ENCODE results near the gene ICAM5.

ICAM5 gene

DNA sequence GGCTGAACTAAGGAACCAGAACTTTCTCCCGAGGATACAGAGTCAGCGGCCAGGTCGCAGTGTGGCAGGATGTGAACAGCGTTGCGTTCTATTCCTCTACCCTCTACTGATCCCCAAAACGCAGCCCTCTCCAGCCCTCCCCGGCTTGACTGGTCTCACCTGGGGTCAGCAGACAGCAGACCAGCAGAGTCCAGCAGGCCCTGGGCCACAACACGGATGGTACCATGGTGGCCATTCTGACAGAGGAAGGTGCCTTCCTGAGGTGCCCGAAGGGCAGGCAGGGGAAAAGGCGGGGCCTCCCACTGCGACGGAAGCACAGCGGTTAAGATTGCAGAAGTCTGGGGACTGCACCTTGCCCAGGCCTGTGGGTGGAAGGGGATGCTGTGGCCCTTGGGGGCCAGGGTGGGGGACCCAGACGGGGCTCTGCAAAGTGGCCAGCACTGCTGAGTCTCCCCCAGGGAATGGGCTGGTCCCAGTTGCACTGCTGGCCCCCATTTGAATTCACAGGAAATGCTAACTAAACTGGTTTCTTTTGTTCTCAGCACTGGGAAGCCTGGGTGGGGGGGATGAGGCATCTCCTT is 49.7 kb downstream of the ICAM5 start, which contains the start of gene ICAM3:
Gene ICAM3, minus strand, starts transcription at position 245 of the 581 bp plus-strand sequence. Its CDS starts 10 bp downstream, at position 235.
- TF ChIP-seq SPI1 (IDR thresholded peaks at IDR 0.05; ENCODE audit: low read depth, low read length) (peak; percentile 65), PAX5 (IDR thresholded peaks at IDR 0.05; ENCODE audit: insufficient read depth, low read length, severe bottlenecking) (no peak), TAF1 (IDR thresholded peaks at IDR 0.05; ENCODE audit: low read depth, low read length) (no peak; the same call in 1 of the 2 replicates), POLR2AphosphoS5 (IDR thresholded peaks at IDR 0.05; ENCODE audit: low read depth, low read length) (no peak), POLR2A (IDR thresholded peaks at IDR 0.05; ENCODE audit: low read depth, low read length) (peak; percentile 37; the same call in 1 of the 2 replicates), POU2F2 (IDR thresholded peaks at IDR 0.05; ENCODE audit: low read depth, low read length) (no peak)
- FAIRE-seq = peak; percentile 94
- DNase-seq (ENCODE audit: insufficient read length, low spot score) = peak; percentile 72

DNA sequence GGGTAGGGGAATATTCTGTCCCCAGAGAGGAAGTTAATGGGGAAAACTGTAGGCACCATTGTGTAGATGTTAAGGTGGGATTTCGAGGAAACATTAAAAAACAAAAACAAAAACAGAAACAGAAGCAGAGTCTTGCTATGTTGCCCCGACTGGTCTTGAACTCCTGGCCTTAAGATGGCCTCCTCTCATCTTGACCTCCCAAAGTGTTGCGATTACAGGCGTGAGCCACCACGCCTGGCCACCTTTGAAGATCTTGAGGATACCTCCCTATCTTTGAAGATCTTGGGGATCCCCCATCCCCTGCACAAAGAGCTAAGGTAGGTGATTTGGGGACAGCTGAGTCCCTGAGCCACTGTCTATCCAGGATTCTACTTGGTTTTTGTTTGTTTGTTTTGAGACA is 50.2 kb downstream of the ICAM5 start:
- TF ChIP-seq SPI1 (IDR thresholded peaks at IDR 0.05; ENCODE audit: low read depth, low read length) (no peak), TAF1 (IDR thresholded peaks at IDR 0.05; ENCODE audit: low read depth, low read length) (no peak), POLR2A (IDR thresholded peaks at IDR 0.05; ENCODE audit: low read depth, low read length) (no peak), PAX5 (IDR thresholded peaks at IDR 0.05; ENCODE audit: insufficient read depth, low read length, severe bottlenecking) (no peak), POU2F2 (IDR thresholded peaks at IDR 0.05; ENCODE audit: low read depth, low read length) (no peak), POLR2AphosphoS5 (IDR thresholded peaks at IDR 0.05; ENCODE audit: low read depth, low read length) (no peak)
- FAIRE-seq = no peak
- no peak for DNase-seq (ENCODE audit: insufficient read length, low spot score)

DNA sequence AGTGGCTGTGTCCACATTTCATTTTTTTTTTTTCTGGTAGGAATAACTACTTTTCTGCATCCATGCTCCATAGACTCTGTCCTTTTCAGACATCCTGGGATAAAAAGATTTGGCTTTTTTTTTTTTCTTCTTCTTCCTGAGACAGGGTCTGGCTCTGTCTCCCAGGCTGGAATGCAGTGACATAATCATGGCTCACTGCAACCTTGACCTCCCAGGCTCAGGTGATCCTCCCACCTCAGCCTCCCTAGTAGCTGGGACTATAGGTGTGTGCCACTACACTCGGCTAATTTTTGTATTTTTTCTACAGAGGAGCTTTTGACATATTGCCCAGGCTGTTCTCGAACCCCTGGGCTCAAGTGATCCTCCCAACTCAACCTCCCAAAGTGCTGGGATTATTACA is 53.7 kb downstream of the ICAM5 start:
- FAIRE-seq (no peak), DNase-seq (ENCODE audit: insufficient read length, low spot score) (no peak)
- TF ChIP-seq PAX5 (IDR thresholded peaks at IDR 0.05; ENCODE audit: insufficient read depth, low read length, severe bottlenecking) (no peak), POLR2A (IDR thresholded peaks at IDR 0.05; ENCODE audit: low read depth, low read length) (no peak), SPI1 (IDR thresholded peaks at IDR 0.05; ENCODE audit: low read depth, low read length) (no peak), POLR2AphosphoS5 (IDR thresholded peaks at IDR 0.05; ENCODE audit: low read depth, low read length) (no peak), TAF1 (IDR thresholded peaks at IDR 0.05; ENCODE audit: low read depth, low read length) (no peak), POU2F2 (IDR thresholded peaks at IDR 0.05; ENCODE audit: low read depth, low read length) (no peak)

DNA sequence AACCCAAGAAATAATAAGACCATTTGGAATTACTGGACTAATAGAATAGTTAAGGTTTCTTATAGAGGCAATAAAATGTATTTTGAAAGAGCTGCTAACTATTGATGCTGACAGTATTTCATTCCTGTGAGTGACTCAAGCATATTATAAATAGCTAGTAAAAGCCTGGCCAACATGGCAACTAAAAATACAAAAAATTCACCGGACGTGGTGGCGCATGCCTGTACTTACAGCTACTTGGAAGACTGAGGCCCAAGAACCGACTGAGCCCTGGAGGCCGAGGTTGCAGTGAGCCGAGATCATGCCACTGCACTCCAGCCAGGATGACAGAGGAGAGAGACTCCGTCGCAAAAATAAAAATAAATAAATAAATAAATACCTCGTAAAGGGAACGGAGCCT is 55.0 kb downstream of the ICAM5 start:
- no peak for DNase-seq (ENCODE audit: insufficient read length, low spot score)
- no peak for FAIRE-seq
- TF ChIP-seq SPI1 (IDR thresholded peaks at IDR 0.05; ENCODE audit: low read depth, low read length) = no peak
- no peak for TF ChIP-seq POU2F2 (IDR thresholded peaks at IDR 0.05; ENCODE audit: low read depth, low read length)
- no peak for TF ChIP-seq TAF1 (IDR thresholded peaks at IDR 0.05; ENCODE audit: low read depth, low read length)
- TF ChIP-seq POLR2A (IDR thresholded peaks at IDR 0.05; ENCODE audit: low read depth, low read length) = no peak
- TF ChIP-seq PAX5 (IDR thresholded peaks at IDR 0.05; ENCODE audit: insufficient read depth, low read length, severe bottlenecking) = no peak
- TF ChIP-seq POLR2AphosphoS5 (IDR thresholded peaks at IDR 0.05; ENCODE audit: low read depth, low read length) = no peak
